ENCODE data around the gene LTC4S.
"Not testable (repeated sequence)": the region's sequence is repeated elsewhere in the genome, so short reads cannot be mapped to it uniquely, and the experiment has no call there.

DNA sequence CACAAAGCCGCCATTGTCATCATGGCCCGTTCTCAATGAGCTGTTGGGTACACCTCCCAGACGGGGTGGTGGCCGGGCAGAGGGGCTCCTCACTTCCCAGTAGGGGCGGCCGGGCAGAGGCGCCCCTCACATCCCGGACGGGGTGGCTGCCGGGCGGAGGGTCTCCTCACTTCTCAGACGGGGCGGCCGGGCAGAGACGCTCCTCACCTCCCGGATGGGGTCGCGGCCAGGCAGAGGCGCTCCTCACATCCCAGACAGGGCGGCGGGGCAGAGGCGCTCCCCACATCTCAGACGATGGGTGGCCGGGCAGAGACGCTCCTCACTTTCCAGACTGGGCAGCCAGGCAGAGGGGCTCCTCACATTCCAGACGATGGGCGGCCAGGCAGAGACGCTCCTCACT lies 41.1 kb downstream of the LTC4S start:
- TF ChIP-seq CTCF (IDR thresholded peaks at IDR 0.05; ENCODE audit: low read depth, low read length): not testable (repeated sequence)
- TF ChIP-seq, protein P1, sequence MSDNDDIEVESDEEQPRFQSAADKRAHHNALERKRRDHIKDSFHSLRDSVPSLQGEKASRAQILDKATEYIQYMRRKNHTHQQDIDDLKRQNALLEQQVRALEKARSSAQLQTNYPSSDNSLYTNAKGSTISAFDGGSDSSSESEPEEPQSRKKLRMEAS (IDR thresholded peaks at IDR 0.05; ENCODE audit: low read depth, low read length): not testable (repeated sequence)
